Measurements from ENCODE around the gene NEURL2.
A peak's percentile ranks its signal among the peaks of the same experiment; 100 is the strongest.

NEURL2 gene

GRCh38 chr20:45911486-45912343, 20.7 kb upstream of the NEURL2 start, which contains the start of gene PLTP:
Gene PLTP (minus strand): TSS chr20:45912155. CDS start chr20:45911452, 703 bp downstream.
- Histone ChIP-seq H3K4me3 (ENCODE audit: severe bottlenecking) (peak within 1 kb of the TSS; percentile 15), H3K4me1 (ENCODE audit: insufficient read depth, poor library complexity, severe bottlenecking) (peaks cover 15% of the 10 kb centered on the region), H3K36me3 (ENCODE audit: low read depth) (no peaks in the 10 kb centered on the region), H3K9me3 (ENCODE audit: severe bottlenecking) (no peaks in the 10 kb centered on the region), H3K27ac (ENCODE audit: poor library complexity, severe bottlenecking) (no peak within 1 kb of the TSS), H3K27me3 (ENCODE audit: insufficient read depth, poor library complexity, severe bottlenecking) (no peaks in the 10 kb centered on the region)
- ATAC-seq (ENCODE audit: low read depth) (no peak), DNase-seq (ENCODE audit: low spot score) (no peak)
- no peak for TF ChIP-seq CTCF (IDR thresholded peaks at IDR 0.05; ENCODE audit: poor library complexity, severe bottlenecking)

DNA sequence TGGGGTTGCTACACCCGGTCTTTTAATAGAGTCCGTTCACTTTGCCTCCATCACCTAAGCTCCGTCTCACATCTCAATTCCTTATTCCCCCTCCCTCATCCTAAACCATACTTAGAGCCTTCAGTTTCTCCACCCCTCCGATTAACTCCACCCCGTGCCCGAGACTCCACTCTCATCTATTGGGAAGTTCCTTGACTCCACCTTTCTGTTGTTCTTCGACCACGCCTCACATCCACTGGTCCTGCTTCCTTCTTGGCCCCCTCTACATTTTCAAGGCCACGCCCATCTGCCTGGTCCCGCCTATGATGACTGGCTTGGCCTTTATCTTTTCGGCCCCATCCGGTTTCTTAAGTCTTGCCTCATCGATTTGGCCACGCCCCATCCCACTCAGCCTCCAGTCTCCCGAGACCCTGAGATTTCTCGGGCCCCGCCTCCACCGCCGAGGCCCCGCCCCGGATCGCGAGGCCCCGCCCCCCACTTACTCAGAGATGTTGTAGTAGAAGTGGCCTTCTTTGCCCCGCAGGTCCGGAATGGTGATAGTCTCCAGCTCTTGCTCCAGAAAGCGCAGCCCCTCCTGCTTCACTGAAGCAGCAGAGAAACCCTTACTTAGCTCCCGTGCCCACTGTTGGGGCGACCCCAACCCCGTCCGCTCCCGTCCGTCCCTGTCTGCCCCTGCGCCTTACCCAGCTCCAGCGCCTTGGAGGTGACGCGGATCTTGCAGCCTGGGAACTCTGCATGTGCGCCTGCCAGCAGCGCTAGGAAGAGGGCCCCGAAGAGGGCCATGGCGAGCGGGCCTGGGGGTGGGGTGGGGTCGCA, 19.9 kb upstream of the NEURL2 start:
- H3K9me3 ChIP-seq (ENCODE audit: severe bottlenecking): no peaks in the 10 kb centered on the region
- TF ChIP-seq CTCF (IDR thresholded peaks at IDR 0.05; ENCODE audit: poor library complexity, severe bottlenecking): no peak
- H3K4me3 ChIP-seq (ENCODE audit: severe bottlenecking): peak overlapping the region; percentile 15
- H3K27ac ChIP-seq (ENCODE audit: poor library complexity, severe bottlenecking): no peak overlapping the region
- ATAC-seq (ENCODE audit: low read depth) (peak; percentile 86), DNase-seq (ENCODE audit: low spot score) (peak; percentile 100)
- no peaks in the 10 kb centered on the region for H3K36me3 ChIP-seq (ENCODE audit: low read depth)
- H3K27me3 ChIP-seq (ENCODE audit: insufficient read depth, poor library complexity, severe bottlenecking): no peaks in the 10 kb centered on the region
- peaks cover 19% of the 10 kb centered on the region for H3K4me1 ChIP-seq (ENCODE audit: insufficient read depth, poor library complexity, severe bottlenecking)

GRCh38 chr20:45909817-45910669, 19.0 kb upstream of the NEURL2 start:
- ATAC-seq (ENCODE audit: low read depth): no peak
- H3K27me3 ChIP-seq (ENCODE audit: insufficient read depth, poor library complexity, severe bottlenecking): no peaks in the 10 kb centered on the region
- no peak overlapping the region for H3K4me3 ChIP-seq (ENCODE audit: severe bottlenecking)
- TF ChIP-seq CTCF (IDR thresholded peaks at IDR 0.05; ENCODE audit: poor library complexity, severe bottlenecking): no peak
- DNase-seq (ENCODE audit: low spot score): no peak
- H3K36me3 ChIP-seq (ENCODE audit: low read depth): no peaks in the 10 kb centered on the region
- H3K4me1 ChIP-seq (ENCODE audit: insufficient read depth, poor library complexity, severe bottlenecking): peaks cover 25% of the 10 kb centered on the region
- no peaks in the 10 kb centered on the region for H3K9me3 ChIP-seq (ENCODE audit: severe bottlenecking)
- no peak overlapping the region for H3K27ac ChIP-seq (ENCODE audit: poor library complexity, severe bottlenecking)

DNA sequence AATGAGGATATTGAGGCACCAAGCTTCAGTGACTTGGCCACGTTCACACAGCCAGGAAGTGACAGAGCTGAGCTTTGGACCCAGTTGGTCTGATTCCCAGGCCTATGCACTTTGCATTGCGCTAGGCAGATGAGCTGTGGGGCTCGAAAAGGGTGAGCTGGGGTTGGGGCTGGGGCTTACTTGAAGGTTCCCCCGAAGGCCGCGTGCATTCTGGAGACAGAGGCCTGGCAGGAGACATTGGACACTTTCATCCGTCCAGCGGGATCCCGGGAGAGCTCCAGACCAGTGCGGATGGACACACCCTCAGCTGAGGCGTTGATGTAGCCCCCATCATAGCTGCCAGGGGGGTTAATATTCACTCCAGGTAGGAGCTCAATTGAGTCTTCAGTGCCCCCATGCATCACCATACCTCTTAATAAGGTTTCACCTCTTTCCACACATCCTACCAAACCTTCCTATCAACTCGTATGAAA, 18.4 kb upstream of the NEURL2 start:
- Histone ChIP-seq H3K9me3 (ENCODE audit: severe bottlenecking) (no peaks in the 10 kb centered on the region), H3K27me3 (ENCODE audit: insufficient read depth, poor library complexity, severe bottlenecking) (no peaks in the 10 kb centered on the region), H3K4me1 (ENCODE audit: insufficient read depth, poor library complexity, severe bottlenecking) (peaks cover 25% of the 10 kb centered on the region), H3K27ac (ENCODE audit: poor library complexity, severe bottlenecking) (no peak overlapping the region), H3K36me3 (ENCODE audit: low read depth) (no peaks in the 10 kb centered on the region), H3K4me3 (ENCODE audit: severe bottlenecking) (no peak overlapping the region)
- no peak for TF ChIP-seq CTCF (IDR thresholded peaks at IDR 0.05; ENCODE audit: poor library complexity, severe bottlenecking)
- ATAC-seq (ENCODE audit: low read depth) (no peak), DNase-seq (ENCODE audit: low spot score) (no peak)

Data from RWPE2 (cell line).